ENCODE results near the gene PIM3.

- TF ChIP-seq CTCF (IDR thresholded peaks at IDR 0.05) (no peak), POLR2A (IDR thresholded peaks at IDR 0.05) (no peak)
These were observed 17.2 kb upstream of the PIM3 start for GRCh38 chr22:49943405-49943765.
